GM12878 (cell line): ENCODE measurements around the gene AMPH. TPM values are rescaled to one million over a fixed set of nuclear protein-coding genes. Genes with fewer than 3 reads are reported as not detected.

Experiments
- ATAC-seq: fragments of 200-7000 bp; cut with Tn5 transposase; 3 replicates; pipeline ENCODE4 v1.9.1; 2020; ENCODE audit warnings: mild to moderate bottlenecking, moderate library complexity
- BruUV-seq: library from RNA; stranded (reverse); fragments of 400-500 nt; replicated peaks from 2 replicates; lab custom pipeline; 2021; lab: Mats Ljungman, UMichigan
- CTCF ChIA-PET: fragments of 300-600 bp; sonication (Branson Sonifier 250); formaldehyde crosslinking; extraction: SDS; loops from one replicate; lab custom pipeline; 2021; ENCODE audit warnings: inconsistent platforms; lab: Yijun Ruan, JAX
- POLR2A ChIA-PET: fragments of 350-600 bp; formaldehyde crosslinking; extraction: SDS; loops from one replicate; lab custom pipeline; 2021; ENCODE audit warnings: inconsistent platforms; lab: Charles Lee
- RAD21 ChIA-PET: fragments of 300-600 bp; sonication (Branson Sonifier 250); formaldehyde crosslinking; loops from one replicate; lab custom pipeline; 2023; ENCODE audit warnings: antibody characterized with exemption; ENCODE audit not compliant: unreplicated experiment; lab: Charles Lee
- SMC1A ChIA-PET: fragments of 300-600 bp; sonication (Branson Sonifier 250); formaldehyde crosslinking; loops from one replicate; lab custom pipeline; 2023; ENCODE audit not compliant: unreplicated experiment, uncharacterized antibody; lab: Charles Lee
- DNase-seq: peaks from one replicate; pipeline ENCODE4 v3.0.0-alpha.2; 2011; ENCODE audit warnings: low read depth, low spot score
- FAIRE-seq: peaks from 3 replicates; lab custom pipeline; 2011; peaks lifted over from hg19 to GRCh38; lab: Jason Lieb, UNC
- H2AFZ ChIP-seq: 2 replicates; pipeline ENCODE4 v1.6.0; 2011; ENCODE audit warnings: low read depth, low read length, control low read depth; ENCODE audit not compliant: control insufficient read depth
- H3K27ac ChIP-seq: 2 replicates; pipeline ENCODE4 v1.5.1; 2011; ENCODE audit warnings: control low read depth; ENCODE audit not compliant: control insufficient read depth, insufficient read depth
- H3K27me3 ChIP-seq, 2 experiments: replicated peaks in 1 of 2; 2 replicates each; pipeline versions ENCODE4 v1.6.0 to v1.6.1; 2011; ENCODE audit warnings: low read length in 1 of 2; ENCODE audit not compliant: control insufficient read depth in 2 of 2, insufficient read depth in 2 of 2
- H3K36me3 ChIP-seq, 2 experiments: 2 replicates each; pipeline ENCODE4 v1.5.1; 2011; ENCODE audit warnings: low read length in 1 of 2; ENCODE audit not compliant: control insufficient read depth in 2 of 2, insufficient read depth in 2 of 2
- H3K4me1 ChIP-seq: 2 replicates; pipeline ENCODE4 v1.6.1; 2011; ENCODE audit warnings: mild to moderate bottlenecking, low read length, moderate library complexity, mixed read lengths; ENCODE audit not compliant: control insufficient read depth, insufficient read depth
- H3K4me2 ChIP-seq: 2 replicates; pipeline ENCODE4 v1.6.0; 2011; ENCODE audit warnings: control low read depth; ENCODE audit not compliant: control insufficient read depth, insufficient read depth
- H3K4me3 ChIP-seq: fragments of 200-600 bp; sonication (generic); 2 replicates; pipeline ENCODE4 v1.5.1; 2016
- H3K79me2 ChIP-seq: 2 replicates; pipeline ENCODE4 v1.6.0; 2011; ENCODE audit warnings: low read length; ENCODE audit not compliant: control insufficient read depth, insufficient read depth
- H3K9ac ChIP-seq: 2 replicates; pipeline ENCODE4 v1.8.0; 2011; ENCODE audit warnings: low read length, control low read depth, mixed read lengths; ENCODE audit not compliant: control insufficient read depth, insufficient read depth
- H3K9me3 ChIP-seq: replicated peaks from 3 replicates; pipeline ENCODE4 v1.5.1; 2011; ENCODE audit warnings: mild to moderate bottlenecking, low read length; ENCODE audit not compliant: control insufficient read depth, insufficient read depth
- H4K20me1 ChIP-seq: 2 replicates; pipeline ENCODE4 v1.6.0; 2011; ENCODE audit not compliant: control insufficient read depth, insufficient read depth
- EGR1 ChIP-seq, 2 experiments: IDR thresholded peaks; 1 replicate in 1 of 2; 2 replicates in 1 of 2; pipeline ENCODE4 v1.6.1; 2011 to 2012; ENCODE audit warnings: low read depth in 2 of 2, low read length in 2 of 2, borderline replicate concordance in 1 of 2, mild to moderate bottlenecking in 1 of 2, moderate library complexity in 1 of 2
- EP300 ChIP-seq, 2 experiments: fragments of 150-350 bp in 1 of 2; IDR thresholded peaks; 2 replicates each; pipeline ENCODE4 v1.6.1; 2011 to 2012; ENCODE audit warnings: low read depth in 2 of 2, low read length in 2 of 2, borderline replicate concordance in 1 of 2, improper control_type of control experiment in 1 of 2, inconsistent platforms in 1 of 2; ENCODE audit not compliant: control insufficient read depth in 1 of 2
- FOXK2 ChIP-seq: fragments of 450-650 bp; IDR thresholded peaks from 2 replicates; pipeline ENCODE4 v1.6.1; 2017; ENCODE audit warnings: mild to moderate bottlenecking, moderate library complexity
- HDAC6 ChIP-seq: fragments of 200-600 bp; sonication (generic); IDR thresholded peaks from one replicate; pipeline ENCODE4 v1.8.0; 2017; ENCODE audit warnings: antibody characterized with exemption; ENCODE audit not compliant: unreplicated experiment
- HSF1 ChIP-seq: fragments of 150-350 bp; IDR thresholded peaks from 2 replicates; pipeline ENCODE4 v1.6.1; 2014; ENCODE audit warnings: mild to moderate bottlenecking, low read depth, low read length
- IKZF1 ChIP-seq: fragments of 450-650 bp; conservative IDR thresholded peaks from 2 replicates; pipeline ENCODE4 v1.6.1; 2017; ENCODE audit warnings: antibody characterized with exemption, mild to moderate bottlenecking
- POU2F2 ChIP-seq: IDR thresholded peaks from 3 replicates; pipeline ENCODE4 v1.6.1; 2011; ENCODE audit warnings: low read depth, mild to moderate bottlenecking, low read length, borderline replicate concordance
- RBBP5 ChIP-seq: fragments of 200-600 bp; sonication (generic); conservative IDR thresholded peaks from 2 replicates; pipeline ENCODE4 v1.6.1; 2016
- RELA ChIP-seq: fragments of 450-650 bp; IDR thresholded peaks from 2 replicates; pipeline ENCODE4 v1.8.0; 2014; ENCODE audit warnings: borderline replicate concordance; ENCODE audit not compliant: partially characterized antibody
- TARDBP ChIP-seq: IDR thresholded peaks from 2 replicates; pipeline ENCODE4 v1.6.1; 2016; ENCODE audit warnings: borderline replicate concordance
- USF1 ChIP-seq: IDR thresholded peaks from 2 replicates; pipeline ENCODE4 v1.6.1; 2011; ENCODE audit warnings: borderline replicate concordance, low read depth, mild to moderate bottlenecking, moderate library complexity, mixed read lengths, low read length; ENCODE audit not compliant: insufficient read depth; ENCODE audit errors: extremely low read length
- ZZZ3 ChIP-seq: IDR thresholded peaks from 2 replicates; pipeline ENCODE4 v1.6.1; 2011; ENCODE audit warnings: low read depth; ENCODE audit not compliant: control insufficient read depth, insufficient read length
- WGBS: methylation state at CpG from one replicate; pipeline ENCODE4 v1.1.6; 2016; ENCODE audit warnings: low lambda C conversion rate; ENCODE audit not compliant: insufficient replicate concordance, insufficient coverage; ENCODE audit errors: missing lambda C conversion rate; 5-methylcytosine and 5-hydroxymethylcytosine counted together
- in situ Hi-C: fragments of 300-500 bp; cut with MboI; formaldehyde crosslinking; loops from 9 replicates; pipeline ENCODE4 v1.14.3; 2018; ENCODE audit warnings: mixed read lengths
- intact Hi-C: fragments of 100-400 bp; cut with micrococcal nuclease; formaldehyde crosslinking; loops from one replicate; pipeline ENCODE4 v1.14.2; 2022; ENCODE audit not compliant: unreplicated experiment
- polyA plus RNA-seq, 11 experiments: library from polyadenylated mRNA; depleted of rRNA in 4 of 11; unstranded in 6 of 11; stranded (reverse) in 5 of 11; fragments of >200 nt; fragmentation: Nextera tagmentation in 4 of 11; fragmentation: Illumina TruSeq in 1 of 11; extraction: Ambion mirVana in 4 of 11; extraction: Trizol in 1 of 11; gene quantifications; 1 replicate in 1 of 11; 2 replicates in 10 of 11; pipeline versions ENCODE4 v1.2.1 to v1.2.3, GENCODE V29; 2011 to 2016; ENCODE audit warnings: inconsistent platforms in 2 of 11, missing spikeins in 2 of 11, low read depth in 1 of 11
- total RNA-seq, 4 experiments: library from RNA; depleted of rRNA in 3 of 4; stranded (reverse); fragments of >200 nt in 3 of 4; fragmentation: Illumina TruSeq in 1 of 4; extraction: Trizol in 1 of 4; gene quantifications; 2 replicates each; pipeline versions ENCODE4 v1.2.1 to v1.2.3, GENCODE V29; 2013 to 2021
- TF ChIP-seq, protein P1 (sequence below): fragments of 450-650 bp; IDR thresholded peaks from 2 replicates; pipeline ENCODE4 v1.6.1; 2017; ENCODE audit warnings: mild to moderate bottlenecking, moderate library complexity

Gene AMPH
- total and polyA plus RNA-seq, 10 of the 15 experiments (the other 5 are each of a cell fraction or from before 2014, with no cell fraction given): 0.03 to 0.24 (median 0.08) TPM; not detected in 2

DNA sequence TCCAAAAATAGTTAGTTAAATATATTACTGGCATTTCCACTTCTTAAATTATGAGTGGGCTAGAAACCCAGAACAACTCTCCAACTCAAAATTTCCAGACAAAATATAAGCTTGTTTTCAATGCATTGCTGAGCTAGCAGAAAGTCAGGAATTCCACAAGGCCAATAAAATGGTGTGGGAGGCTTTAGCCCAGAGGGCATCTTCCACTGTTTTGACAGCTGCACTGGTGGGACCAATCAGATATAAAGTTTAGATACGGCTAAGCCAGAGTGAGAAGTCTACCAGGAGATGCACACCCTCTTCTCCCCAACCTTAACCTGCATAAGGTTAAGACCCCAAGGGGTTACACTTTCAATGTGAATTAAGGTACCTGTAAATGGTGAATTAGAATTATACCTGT is 76.6 kb downstream of the AMPH start:
- in situ Hi-C loops: no loop called here
- BruUV-seq: no TSS peak
- H3K4me3 ChIP-seq: no peak overlapping the region
- no peaks in the 10 kb centered on the region for H3K27me3 ChIP-seq
- intact Hi-C loops: loop anchor here (10.0 kb wide), 1 partner anchor 160 kb away; no protein-coding TSS in a partner anchor
- H3K9ac ChIP-seq: no peak overlapping the region
- FAIRE-seq (no peak), ATAC-seq (no peak), DNase-seq (no peak)
- POLR2A ChIA-PET: no interaction called here
- RAD21 ChIA-PET: no interaction called here
- CTCF ChIA-PET: no interaction called here
- TF ChIP-seq HSF1 (no peak), ZZZ3 (no peak), POU2F2 (no peak), FOXK2 (no peak), USF1 (no peak), IKZF1 (no peak), TARDBP (no peak), EP300 (IDR thresholded peaks at IDR 0.05; ENCODE audit: borderline replicate concordance in 1 of 2, control insufficient read depth in 1 of 2, low read depth in 2 of 2, low read length in 2 of 2) (no peak), HDAC6 (no peak), EGR1 (IDR thresholded peaks at IDR 0.05; ENCODE audit: borderline replicate concordance in 1 of 2, low read depth in 2 of 2, low read length in 2 of 2) (no peak), RBBP5 (no peak), RELA (no peak)
- TF ChIP-seq, protein P1, sequence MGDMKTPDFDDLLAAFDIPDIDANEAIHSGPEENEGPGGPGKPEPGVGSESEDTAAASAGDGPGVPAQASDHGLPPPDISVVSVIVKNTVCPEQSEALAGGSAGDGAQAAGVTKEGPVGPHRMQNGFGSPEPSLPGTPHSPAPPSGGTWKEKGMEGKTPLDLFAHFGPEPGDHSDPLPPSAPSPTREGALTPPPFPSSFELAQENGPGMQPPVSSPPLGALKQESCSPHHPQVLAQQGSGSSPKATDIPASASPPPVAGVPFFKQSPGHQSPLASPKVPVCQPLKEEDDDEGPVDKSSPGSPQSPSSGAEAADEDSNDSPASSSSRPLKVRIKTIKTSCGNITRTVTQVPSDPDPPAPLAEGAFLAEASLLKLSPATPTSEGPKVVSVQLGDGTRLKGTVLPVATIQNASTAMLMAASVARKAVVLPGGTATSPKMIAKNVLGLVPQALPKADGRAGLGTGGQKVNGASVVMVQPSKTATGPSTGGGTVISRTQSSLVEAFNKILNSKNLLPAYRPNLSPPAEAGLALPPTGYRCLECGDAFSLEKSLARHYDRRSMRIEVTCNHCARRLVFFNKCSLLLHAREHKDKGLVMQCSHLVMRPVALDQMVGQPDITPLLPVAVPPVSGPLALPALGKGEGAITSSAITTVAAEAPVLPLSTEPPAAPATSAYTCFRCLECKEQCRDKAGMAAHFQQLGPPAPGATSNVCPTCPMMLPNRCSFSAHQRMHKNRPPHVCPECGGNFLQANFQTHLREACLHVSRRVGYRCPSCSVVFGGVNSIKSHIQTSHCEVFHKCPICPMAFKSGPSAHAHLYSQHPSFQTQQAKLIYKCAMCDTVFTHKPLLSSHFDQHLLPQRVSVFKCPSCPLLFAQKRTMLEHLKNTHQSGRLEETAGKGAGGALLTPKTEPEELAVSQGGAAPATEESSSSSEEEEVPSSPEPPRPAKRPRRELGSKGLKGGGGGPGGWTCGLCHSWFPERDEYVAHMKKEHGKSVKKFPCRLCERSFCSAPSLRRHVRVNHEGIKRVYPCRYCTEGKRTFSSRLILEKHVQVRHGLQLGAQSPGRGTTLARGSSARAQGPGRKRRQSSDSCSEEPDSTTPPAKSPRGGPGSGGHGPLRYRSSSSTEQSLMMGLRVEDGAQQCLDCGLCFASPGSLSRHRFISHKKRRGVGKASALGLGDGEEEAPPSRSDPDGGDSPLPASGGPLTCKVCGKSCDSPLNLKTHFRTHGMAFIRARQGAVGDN: no peak
- no peaks in the 10 kb centered on the region for H3K4me1 ChIP-seq
- H3K27ac ChIP-seq: no peak overlapping the region
- 0% methylated on average over 1 of the region's 1 CpG for WGBS
- H2AFZ ChIP-seq: no peak overlapping the region
- no peak overlapping the region for H3K4me2 ChIP-seq
- no peaks in the 10 kb centered on the region for H4K20me1 ChIP-seq
- SMC1A ChIA-PET: no interaction called here
- no peaks in the 10 kb centered on the region; the same call in 2 of the 3 replicates for H3K9me3 ChIP-seq
- H3K79me2 ChIP-seq: no peaks in the 10 kb centered on the region
- H3K36me3 ChIP-seq: no peaks in the 10 kb centered on the region
